Measurements from ENCODE around the gene CATSPER4. TPM values are rescaled to one million over a fixed set of nuclear protein-coding genes. Genes with fewer than 3 reads are reported as not detected.

The CATSPER4 gene
- total RNA-seq, 4 donors from 2014 or later, result not detected

GRCh38 chr1:26181586-26182382 lies 8.6 kb upstream of the CATSPER4 start:
- in situ Hi-C loops (cut with MboI; ENCODE audit: low pct_ligation_motif_present in 1 of 4, low pct_unique_long_range_greater_than_20kb in 1 of 4, low sequenced_read_pairs in 3 of 4) (no loop called here), intact Hi-C loops (cut with DNase I; ENCODE audit: low total_unique reads) (no loop called here)
- DNase-seq, result no peak
- TF ChIP-seq, protein P1, sequence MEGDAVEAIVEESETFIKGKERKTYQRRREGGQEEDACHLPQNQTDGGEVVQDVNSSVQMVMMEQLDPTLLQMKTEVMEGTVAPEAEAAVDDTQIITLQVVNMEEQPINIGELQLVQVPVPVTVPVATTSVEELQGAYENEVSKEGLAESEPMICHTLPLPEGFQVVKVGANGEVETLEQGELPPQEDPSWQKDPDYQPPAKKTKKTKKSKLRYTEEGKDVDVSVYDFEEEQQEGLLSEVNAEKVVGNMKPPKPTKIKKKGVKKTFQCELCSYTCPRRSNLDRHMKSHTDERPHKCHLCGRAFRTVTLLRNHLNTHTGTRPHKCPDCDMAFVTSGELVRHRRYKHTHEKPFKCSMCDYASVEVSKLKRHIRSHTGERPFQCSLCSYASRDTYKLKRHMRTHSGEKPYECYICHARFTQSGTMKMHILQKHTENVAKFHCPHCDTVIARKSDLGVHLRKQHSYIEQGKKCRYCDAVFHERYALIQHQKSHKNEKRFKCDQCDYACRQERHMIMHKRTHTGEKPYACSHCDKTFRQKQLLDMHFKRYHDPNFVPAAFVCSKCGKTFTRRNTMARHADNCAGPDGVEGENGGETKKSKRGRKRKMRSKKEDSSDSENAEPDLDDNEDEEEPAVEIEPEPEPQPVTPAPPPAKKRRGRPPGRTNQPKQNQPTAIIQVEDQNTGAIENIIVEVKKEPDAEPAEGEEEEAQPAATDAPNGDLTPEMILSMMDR (IDR thresholded peaks at IDR 0.05), result no peak
- TF ChIP-seq EP300 (IDR thresholded peaks at IDR 0.05; ENCODE audit: low read depth) (no peak), POLR2A (IDR thresholded peaks at IDR 0.05) (no peak), POLR2AphosphoS5 (IDR thresholded peaks at IDR 0.05) (no peak)
- Histone ChIP-seq H3K9me3 (no peaks in the 10 kb centered on the region), H3K4me1 (peaks cover 0 to 12% (median 1%) of the 10 kb centered on the region in 4 donors), H3K27me3 (no peaks in the 10 kb centered on the region), H3K4me3 (no peak overlapping the region), H3K36me3 (peaks cover 0 to 4% (median 0%) of the 10 kb centered on the region in 4 donors), H3K27ac (no peak overlapping the region)
- WGBS, 2 donors (ENCODE audit: low coverage in 1 of 2), result 53 to 83% methylated on average over 3 to 9 of the region's 9 CpGs

DNA sequence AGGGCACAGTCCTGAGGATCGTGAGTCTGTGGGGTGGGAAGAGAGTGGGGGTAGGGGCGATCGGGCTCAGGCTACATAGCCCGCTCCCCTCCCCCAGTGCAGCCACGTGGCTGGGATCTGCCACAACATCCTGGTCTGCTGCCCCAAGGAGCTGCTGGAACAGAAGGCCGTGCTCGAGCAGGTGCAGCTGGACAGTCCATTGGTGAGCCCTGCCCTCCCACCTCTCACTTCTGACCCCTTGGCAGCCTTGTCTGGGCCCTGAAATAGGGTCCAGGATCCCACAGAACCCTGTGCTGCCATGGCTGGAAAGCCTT lies 8.1 kb upstream of the CATSPER4 start:
- H3K27ac ChIP-seq, result no peak overlapping the region
- WGBS, 2 donors (ENCODE audit: low coverage in 1 of 2), result 80% methylated on average over 7 of the region's 7 CpGs; no CpG with 5 or more reads in 1 of the 2 donors
- H3K4me3 ChIP-seq, result no peak overlapping the region
- intact Hi-C loops (cut with DNase I; ENCODE audit: low total_unique reads) (no loop called here), in situ Hi-C loops (cut with MboI; ENCODE audit: low pct_ligation_motif_present in 1 of 4, low pct_unique_long_range_greater_than_20kb in 1 of 4, low sequenced_read_pairs in 3 of 4) (no loop called here)
- peaks cover 0 to 8% (median 1%) of the 10 kb centered on the region in 4 donors for H3K4me1 ChIP-seq
- no peak for TF ChIP-seq POLR2AphosphoS5 (IDR thresholded peaks at IDR 0.05)
- TF ChIP-seq POLR2A (IDR thresholded peaks at IDR 0.05), result no peak
- TF ChIP-seq, protein P1 (IDR thresholded peaks at IDR 0.05), result no peak
- no peak for TF ChIP-seq EP300 (IDR thresholded peaks at IDR 0.05; ENCODE audit: low read depth)
- no peaks in the 10 kb centered on the region for H3K27me3 ChIP-seq
- no peaks in the 10 kb centered on the region for H3K9me3 ChIP-seq
- H3K36me3 ChIP-seq, result peaks cover 0 to 4% (median 0%) of the 10 kb centered on the region in 4 donors
- DNase-seq, result no peak

DNA sequence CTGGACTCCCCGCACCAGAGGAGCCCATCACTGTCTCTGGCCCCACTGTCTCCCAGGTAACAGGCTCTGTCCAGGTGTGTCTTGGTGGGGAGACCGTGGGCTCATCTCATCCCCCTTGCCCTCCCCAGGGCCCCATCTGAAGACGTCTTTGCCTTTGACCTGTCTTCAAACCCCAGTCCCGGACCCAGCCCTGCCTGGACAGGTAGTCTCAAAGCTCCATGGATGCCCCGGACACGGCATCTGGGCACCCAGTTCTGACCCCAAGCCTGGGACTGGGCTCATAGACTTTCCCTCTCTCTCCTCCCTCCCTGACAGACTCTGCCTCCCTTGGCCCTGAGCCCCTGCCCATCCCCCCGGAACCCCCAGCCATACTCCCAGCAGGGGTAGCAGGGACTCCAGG lies 6.3 kb upstream of the CATSPER4 start:
- DNase-seq, result no peak
- no peaks in the 10 kb centered on the region for H3K9me3 ChIP-seq
- intact Hi-C loops (cut with DNase I; ENCODE audit: low total_unique reads), result no loop called here
- no peaks in the 10 kb centered on the region for H3K4me1 ChIP-seq
- no peak overlapping the region for H3K27ac ChIP-seq
- in situ Hi-C loops (cut with MboI; ENCODE audit: low pct_ligation_motif_present in 1 of 4, low pct_unique_long_range_greater_than_20kb in 1 of 4, low sequenced_read_pairs in 3 of 4), result no loop called here
- TF ChIP-seq POLR2AphosphoS5 (IDR thresholded peaks at IDR 0.05) (no peak), EP300 (IDR thresholded peaks at IDR 0.05; ENCODE audit: low read depth) (no peak), POLR2A (IDR thresholded peaks at IDR 0.05) (no peak)
- TF ChIP-seq, protein P1 (IDR thresholded peaks at IDR 0.05), result no peak
- H3K4me3 ChIP-seq, result no peak overlapping the region
- 84 to 91% methylated on average over 4 to 7 of the region's 7 CpGs for WGBS, 2 donors (ENCODE audit: low coverage in 1 of 2)
- H3K27me3 ChIP-seq, result no peaks in the 10 kb centered on the region
- peaks cover 0 to 4% (median 0%) of the 10 kb centered on the region in 4 donors for H3K36me3 ChIP-seq

DNA sequence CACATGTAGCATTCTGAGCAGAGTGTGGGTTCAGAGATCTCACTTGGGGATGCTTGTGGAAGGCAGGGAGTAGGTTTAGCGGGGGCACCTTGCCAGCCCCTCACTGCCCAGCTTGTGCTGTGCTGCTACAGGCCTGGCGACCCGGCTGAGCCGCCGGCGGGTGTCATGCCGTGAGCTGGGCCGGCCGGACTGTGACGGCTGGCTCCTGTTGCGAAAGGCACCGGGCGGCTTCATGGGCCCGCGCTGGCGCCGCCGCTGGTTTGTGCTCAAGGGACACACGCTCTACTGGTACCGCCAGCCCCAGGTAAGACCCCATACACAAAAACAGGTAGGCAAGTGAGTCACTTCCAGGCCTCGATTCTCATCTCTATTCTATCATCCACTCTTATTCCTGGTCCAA lies 5.5 kb upstream of the CATSPER4 start:
- H3K27me3 ChIP-seq, result no peaks in the 10 kb centered on the region
- DNase-seq, result no peak
- no peak overlapping the region for H3K4me3 ChIP-seq
- TF ChIP-seq POLR2A (IDR thresholded peaks at IDR 0.05) (no peak), EP300 (IDR thresholded peaks at IDR 0.05; ENCODE audit: low read depth) (no peak), POLR2AphosphoS5 (IDR thresholded peaks at IDR 0.05) (no peak)
- TF ChIP-seq, protein P1 (IDR thresholded peaks at IDR 0.05), result no peak
- no peaks in the 10 kb centered on the region for H3K4me1 ChIP-seq
- in situ Hi-C loops (cut with MboI; ENCODE audit: low pct_ligation_motif_present in 1 of 4, low pct_unique_long_range_greater_than_20kb in 1 of 4, low sequenced_read_pairs in 3 of 4) (no loop called here), intact Hi-C loops (cut with DNase I; ENCODE audit: low total_unique reads) (no loop called here)
- H3K36me3 ChIP-seq, result peaks cover 0 to 4% (median 0%) of the 10 kb centered on the region in 4 donors
- no peaks in the 10 kb centered on the region for H3K9me3 ChIP-seq
- no peak overlapping the region for H3K27ac ChIP-seq
- 96 to 100% methylated on average over 1 to 21 of the region's 21 CpGs for WGBS, 2 donors (ENCODE audit: low coverage in 1 of 2)

Measured in transverse colon (tissue), 4 donors.